Panc1 (cell line): ENCODE measurements around the gene APCDD1L. TPM values are rescaled to one million over a fixed set of nuclear protein-coding genes. Genes with fewer than 3 reads are reported as not detected.

ENCODE experiments used
- ATAC-seq: fragments of 200-7000 bp; cut with Tn5 transposase; 2 replicates; pipeline ENCODE4 v1.9.1; 2020; ENCODE audit warnings: mild to moderate bottlenecking, moderate library complexity
- BruUV-seq: library from RNA; stranded (reverse); fragments of 400-500 nt; replicated peaks from 2 replicates; lab custom pipeline; 2021; lab: Mats Ljungman, UMichigan
- CTCF ChIA-PET: fragments of 300-600 bp; sonication (Branson Sonifier 250); formaldehyde crosslinking; loops from one replicate; lab custom pipeline; 2022; ENCODE audit warnings: antibody characterized with exemption; lab: Charles Lee
- POLR2A ChIA-PET: fragments of 300-600 bp; sonication (Branson Sonifier 250); formaldehyde crosslinking; loops from one replicate; lab custom pipeline; 2022; ENCODE audit warnings: antibody characterized with exemption; lab: Charles Lee
- DNase-seq: peaks from one replicate; pipeline ENCODE4 v3.0.0-alpha.2; 2010; ENCODE audit warnings: low read depth, low spot score
- H3K27ac ChIP-seq: 2 replicates; pipeline ENCODE4 v1.5.1; 2011; ENCODE audit warnings: mild to moderate bottlenecking, low read length, inconsistent platforms
- H3K27me3 ChIP-seq: fragments of 200-500 bp; sonication (Bioruptor generic); 2 replicates; pipeline ENCODE4 v1.6.0; 2014; ENCODE audit warnings: low read length, inconsistent platforms; ENCODE audit not compliant: control insufficient read depth, insufficient read depth
- H3K36me3 ChIP-seq: fragments of 200-500 bp; sonication (Bioruptor generic); 2 replicates; pipeline ENCODE4 v1.5.1; 2014; ENCODE audit warnings: inconsistent platforms, mild to moderate bottlenecking, low read length, moderate library complexity; ENCODE audit not compliant: control insufficient read depth, insufficient read depth
- H3K4me1 ChIP-seq: 2 replicates; pipeline ENCODE4 v1.5.1; 2011; ENCODE audit warnings: inconsistent platforms, mild to moderate bottlenecking, low read length, moderate library complexity; ENCODE audit not compliant: control insufficient read depth, insufficient read depth
- H3K4me3 ChIP-seq, 2 experiments: 2 replicates each; pipeline ENCODE4 v1.5.1; 2011 to 2012; ENCODE audit warnings: low read depth in 2 of 2, low read length in 2 of 2, mild to moderate bottlenecking in 2 of 2, inconsistent platforms in 1 of 2, moderate library complexity in 1 of 2
- H3K9me3 ChIP-seq: fragments of 200-500 bp; sonication (Bioruptor generic); 2 replicates; pipeline ENCODE4 v1.5.1; 2014; ENCODE audit warnings: low read depth, mild to moderate bottlenecking, inconsistent platforms, low read length, moderate library complexity; ENCODE audit not compliant: control insufficient read depth, insufficient read depth
- CTCF ChIP-seq: fragments of 450-650 bp; IDR thresholded peaks from 2 replicates; pipeline ENCODE4 v1.5.1; 2017; ENCODE audit warnings: mild to moderate bottlenecking
- POLR2AphosphoS5 ChIP-seq: IDR thresholded peaks from 2 replicates; pipeline ENCODE4 v1.6.1; 2012; ENCODE audit warnings: mild to moderate bottlenecking, low read depth, low read length, moderate library complexity
- SIN3A ChIP-seq: IDR thresholded peaks from 2 replicates; pipeline ENCODE4 v1.6.1; 2012; ENCODE audit warnings: low read depth, mild to moderate bottlenecking, low read length, moderate library complexity, borderline replicate concordance; ENCODE audit not compliant: insufficient read depth
- TCF7L2 ChIP-seq: IDR thresholded peaks from 2 replicates; pipeline ENCODE4 v1.6.1; 2011; ENCODE audit warnings: mild to moderate bottlenecking, low read depth, low read length, inconsistent platforms
- in situ Hi-C: cut with HindIII; loops from 2 replicates; pipeline ENCODE4 v1.10.0; 2016; ENCODE audit warnings: low sequenced_read_pairs, low pct_unique_long_range_greater_than_20kb
- intact Hi-C: fragments of 100-400 bp; cut with micrococcal nuclease; formaldehyde crosslinking; loops from one replicate; pipeline ENCODE4 v1.10.0; 2022; ENCODE audit not compliant: unreplicated experiment
- total RNA-seq: library from RNA; stranded (reverse); gene quantifications from one replicate; pipeline ENCODE4 v1.2.1, GENCODE V29; 2021; ENCODE audit not compliant: unreplicated experiment
- TF ChIP-seq, protein P1 (sequence below), 2 experiments: IDR thresholded peaks; 2 replicates each; pipeline ENCODE4 v1.6.1; 2011 to 2012; ENCODE audit warnings: low read depth in 2 of 2, control low read depth in 1 of 2, low read length in 1 of 2, mild to moderate bottlenecking in 1 of 2, moderate library complexity in 1 of 2; ENCODE audit not compliant: insufficient read depth in 1 of 2

Gene APCDD1L
- total RNA-seq, 1 experiment from 2014 or later = 0.62 TPM

- in situ Hi-C loops = no loop called here
- DNase-seq = no peak
- intact Hi-C loops = no loop called here
- ChIA-PET POLR2A (no interaction called here), CTCF (no interaction called here)
- H3K36me3 ChIP-seq = no peaks in the 10 kb centered on the region
- H3K27ac ChIP-seq = no peak overlapping the region
- H3K9me3 ChIP-seq = no peaks in the 10 kb centered on the region
- H3K27me3 ChIP-seq = no peaks in the 10 kb centered on the region
- no peaks in the 10 kb centered on the region for H3K4me1 ChIP-seq
- H3K4me3 ChIP-seq = no peak overlapping the region
- TF ChIP-seq, protein P1, sequence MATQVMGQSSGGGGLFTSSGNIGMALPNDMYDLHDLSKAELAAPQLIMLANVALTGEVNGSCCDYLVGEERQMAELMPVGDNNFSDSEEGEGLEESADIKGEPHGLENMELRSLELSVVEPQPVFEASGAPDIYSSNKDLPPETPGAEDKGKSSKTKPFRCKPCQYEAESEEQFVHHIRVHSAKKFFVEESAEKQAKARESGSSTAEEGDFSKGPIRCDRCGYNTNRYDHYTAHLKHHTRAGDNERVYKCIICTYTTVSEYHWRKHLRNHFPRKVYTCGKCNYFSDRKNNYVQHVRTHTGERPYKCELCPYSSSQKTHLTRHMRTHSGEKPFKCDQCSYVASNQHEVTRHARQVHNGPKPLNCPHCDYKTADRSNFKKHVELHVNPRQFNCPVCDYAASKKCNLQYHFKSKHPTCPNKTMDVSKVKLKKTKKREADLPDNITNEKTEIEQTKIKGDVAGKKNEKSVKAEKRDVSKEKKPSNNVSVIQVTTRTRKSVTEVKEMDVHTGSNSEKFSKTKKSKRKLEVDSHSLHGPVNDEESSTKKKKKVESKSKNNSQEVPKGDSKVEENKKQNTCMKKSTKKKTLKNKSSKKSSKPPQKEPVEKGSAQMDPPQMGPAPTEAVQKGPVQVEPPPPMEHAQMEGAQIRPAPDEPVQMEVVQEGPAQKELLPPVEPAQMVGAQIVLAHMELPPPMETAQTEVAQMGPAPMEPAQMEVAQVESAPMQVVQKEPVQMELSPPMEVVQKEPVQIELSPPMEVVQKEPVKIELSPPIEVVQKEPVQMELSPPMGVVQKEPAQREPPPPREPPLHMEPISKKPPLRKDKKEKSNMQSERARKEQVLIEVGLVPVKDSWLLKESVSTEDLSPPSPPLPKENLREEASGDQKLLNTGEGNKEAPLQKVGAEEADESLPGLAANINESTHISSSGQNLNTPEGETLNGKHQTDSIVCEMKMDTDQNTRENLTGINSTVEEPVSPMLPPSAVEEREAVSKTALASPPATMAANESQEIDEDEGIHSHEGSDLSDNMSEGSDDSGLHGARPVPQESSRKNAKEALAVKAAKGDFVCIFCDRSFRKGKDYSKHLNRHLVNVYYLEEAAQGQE (IDR thresholded peaks at IDR 0.05; ENCODE audit: insufficient read depth in 1 of 2, low read depth in 2 of 2, low read length in 1 of 2) = no peak
- TF ChIP-seq CTCF = no peak
- TF ChIP-seq TCF7L2 = no peak
- TF ChIP-seq SIN3A = no peak
- TF ChIP-seq POLR2AphosphoS5 = no peak
- BruUV-seq = no TSS peak
- ATAC-seq = no peak
Observed at GRCh38 chr20:58469616-58470015, 45.6 kb downstream of the APCDD1L start.

GRCh38 chr20:58467572-58468527 lies 47.3 kb downstream of the APCDD1L start:
- no peaks in the 10 kb centered on the region for H3K27me3 ChIP-seq
- POLR2A ChIA-PET = no interaction called here
- ATAC-seq (no peak), DNase-seq (no peak)
- TF ChIP-seq POLR2AphosphoS5 (no peak), TCF7L2 (no peak), SIN3A (no peak), CTCF (no peak)
- TF ChIP-seq, protein P1 (IDR thresholded peaks at IDR 0.05; ENCODE audit: insufficient read depth in 1 of 2, low read depth in 2 of 2, low read length in 1 of 2) = no peak
- H3K4me1 ChIP-seq = no peaks in the 10 kb centered on the region
- in situ Hi-C loops = no loop called here
- CTCF ChIA-PET = no interaction called here
- no peak overlapping the region for H3K27ac ChIP-seq
- BruUV-seq = no TSS peak
- intact Hi-C loops = no loop called here
- no peaks in the 10 kb centered on the region for H3K9me3 ChIP-seq
- H3K36me3 ChIP-seq = no peaks in the 10 kb centered on the region
- H3K4me3 ChIP-seq = no peak overlapping the region
